Limb (tissue), 2 donors: ENCODE measurements around the gene SLC22A2.

Experiments
- DNase-seq, 2 donors: peaks; one replicate each; pipeline ENCODE4 v3.0.0-alpha.2; 2016; ENCODE audit errors: extremely low spot score in 2 of 2

Gene SLC22A2

DNA sequence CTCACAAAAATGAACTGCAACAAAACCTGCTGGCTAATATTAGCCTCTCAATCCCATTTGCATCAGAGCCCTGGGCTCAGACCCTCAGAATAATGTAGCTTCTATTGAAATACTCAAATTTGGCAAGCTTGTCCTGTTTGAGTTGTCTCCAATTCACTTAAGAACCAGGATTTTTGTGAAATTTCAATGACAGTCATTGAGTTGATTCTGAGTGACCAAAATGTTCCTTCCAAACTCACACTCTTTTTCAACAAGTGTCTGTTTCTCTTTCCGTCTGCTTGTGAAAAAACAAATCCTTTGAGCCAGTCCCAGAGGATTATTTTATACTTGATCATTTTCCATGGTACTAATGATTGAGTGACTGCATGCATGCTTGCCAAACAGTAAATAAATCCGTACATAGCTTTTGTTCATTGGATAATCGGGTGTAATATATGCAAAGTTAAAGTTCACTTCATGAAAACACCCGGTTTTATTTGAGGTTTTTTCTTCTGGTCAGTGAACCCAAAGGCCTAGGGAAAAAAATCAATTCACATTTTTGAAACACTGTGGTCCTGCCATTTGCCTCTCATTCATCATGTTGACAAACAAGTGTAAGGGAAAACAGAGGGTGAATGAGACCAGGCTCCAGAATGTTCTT, 16.4 kb upstream of the SLC22A2 start:
- no peak for DNase-seq

DNA sequence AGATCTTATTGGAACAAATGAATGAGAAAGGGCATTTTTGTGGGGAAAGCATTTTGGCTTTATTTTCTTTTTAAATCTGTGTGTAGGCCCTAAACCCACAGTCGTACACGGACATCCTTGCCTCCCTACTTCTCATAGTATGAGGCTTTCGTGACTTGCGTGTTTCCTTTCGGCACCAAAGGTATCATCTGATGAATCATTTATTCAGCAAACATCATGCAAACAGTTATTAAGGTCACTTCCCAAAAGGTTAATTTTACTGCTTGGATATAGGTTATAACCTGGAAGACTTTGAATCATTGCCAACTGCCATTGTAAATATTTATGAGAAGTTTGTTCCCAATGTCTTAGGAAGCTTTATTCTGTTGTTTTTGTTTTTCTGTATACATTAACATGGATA, 15.1 kb upstream of the SLC22A2 start:
- no peak for DNase-seq

DNA sequence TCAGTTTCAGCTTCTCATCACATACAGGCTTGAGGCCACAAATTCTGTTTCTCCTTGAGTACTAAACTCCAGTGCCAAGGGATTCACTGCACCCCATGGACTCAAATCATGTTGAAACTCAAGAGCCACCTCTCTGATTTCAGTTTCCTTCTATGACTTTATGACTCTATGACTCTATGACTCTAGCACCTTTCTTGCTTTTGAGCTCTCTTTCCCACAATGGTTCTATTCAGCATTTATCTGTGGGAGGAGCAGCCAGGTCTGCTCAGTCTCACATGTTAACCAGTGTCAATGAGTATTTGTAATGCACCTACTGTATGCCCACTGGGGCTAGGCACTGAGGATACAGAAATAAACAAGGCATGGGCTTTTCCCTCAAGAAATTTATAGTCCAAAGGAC, 14.6 kb upstream of the SLC22A2 start:
- DNase-seq, result no peak

DNA sequence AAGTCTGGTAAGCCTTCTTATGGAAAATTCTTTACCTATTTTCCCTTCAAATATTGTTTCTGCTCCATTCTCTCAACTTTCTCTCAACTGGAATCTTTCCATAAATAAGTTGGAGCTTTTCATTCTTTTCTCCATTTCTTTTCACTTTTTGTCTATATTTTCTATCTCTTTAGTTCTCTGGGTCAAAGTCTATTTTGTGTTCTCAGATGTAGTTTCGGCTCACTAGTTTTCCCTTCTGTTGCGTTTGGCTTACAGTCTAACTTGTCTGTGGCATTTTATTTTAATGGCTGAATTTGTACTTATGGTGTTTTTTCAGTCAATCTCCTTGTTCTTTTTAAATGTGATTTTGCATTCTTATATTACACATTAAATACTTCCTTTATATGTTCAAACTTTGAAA, 14.1 kb upstream of the SLC22A2 start:
- no peak for DNase-seq

DNA sequence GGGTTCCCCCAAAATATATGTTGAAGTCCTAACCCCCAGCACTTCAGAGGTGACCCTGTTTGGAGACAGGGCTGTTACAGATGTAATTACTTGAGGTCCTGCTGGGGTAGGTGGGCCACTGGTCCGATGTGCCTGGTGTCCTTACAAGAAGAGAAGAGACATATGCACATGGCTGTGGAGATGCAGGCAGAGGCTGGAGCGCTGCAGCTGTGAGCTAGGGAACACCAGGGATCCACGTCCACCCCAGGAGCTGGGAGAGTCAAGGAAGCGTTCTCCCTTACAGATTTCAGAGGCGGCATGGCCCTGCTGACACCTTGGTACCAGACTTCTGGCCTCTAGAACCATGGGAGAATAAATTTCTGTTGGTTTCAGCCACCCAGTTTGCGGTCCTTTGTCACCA, 11.7 kb upstream of the SLC22A2 start:
- DNase-seq, result no peak

DNA sequence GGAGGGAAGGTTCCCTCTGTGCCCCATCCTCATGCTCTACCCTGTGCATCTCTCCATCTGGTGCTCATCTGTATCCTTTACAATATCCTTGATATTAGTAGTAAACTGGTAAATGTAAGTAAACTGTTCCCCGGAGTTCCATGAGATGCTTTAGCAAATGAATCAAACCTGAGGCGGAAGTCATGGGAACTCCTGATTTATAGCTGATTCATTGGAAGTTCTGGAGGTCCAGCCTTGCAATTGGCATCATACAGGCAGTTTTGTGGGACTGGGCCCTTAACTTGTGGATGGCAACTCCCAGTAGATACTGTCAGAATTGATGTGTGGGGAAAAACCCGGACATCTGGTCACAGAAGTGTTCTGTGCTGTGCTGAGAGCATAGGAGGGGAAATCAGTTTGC, 11.2 kb upstream of the SLC22A2 start:
- no peak for DNase-seq

DNA sequence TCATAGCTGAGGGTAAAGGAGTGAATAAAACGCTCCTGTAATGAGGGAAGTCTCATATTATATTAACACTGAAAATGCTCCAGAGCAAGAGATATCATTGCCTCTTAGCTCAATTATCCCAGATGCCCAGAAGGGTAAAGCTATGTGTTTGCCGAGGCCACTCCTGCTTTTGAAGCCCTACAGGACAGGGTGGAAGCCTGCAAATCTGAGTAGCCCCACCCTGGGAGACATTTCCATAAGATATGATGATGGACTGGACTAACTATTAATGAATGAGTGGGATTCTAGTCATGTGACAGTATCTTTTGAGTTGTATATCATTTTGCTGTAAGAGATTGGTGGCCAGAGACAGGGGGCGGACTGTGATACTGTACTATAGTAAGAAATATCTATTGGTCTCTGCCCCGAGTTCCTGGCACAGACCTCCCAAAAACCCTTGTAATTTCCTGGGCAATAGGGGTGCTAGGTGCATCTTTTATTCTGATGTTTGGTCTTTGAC, 10.5 kb upstream of the SLC22A2 start:
- no peak for DNase-seq

DNA sequence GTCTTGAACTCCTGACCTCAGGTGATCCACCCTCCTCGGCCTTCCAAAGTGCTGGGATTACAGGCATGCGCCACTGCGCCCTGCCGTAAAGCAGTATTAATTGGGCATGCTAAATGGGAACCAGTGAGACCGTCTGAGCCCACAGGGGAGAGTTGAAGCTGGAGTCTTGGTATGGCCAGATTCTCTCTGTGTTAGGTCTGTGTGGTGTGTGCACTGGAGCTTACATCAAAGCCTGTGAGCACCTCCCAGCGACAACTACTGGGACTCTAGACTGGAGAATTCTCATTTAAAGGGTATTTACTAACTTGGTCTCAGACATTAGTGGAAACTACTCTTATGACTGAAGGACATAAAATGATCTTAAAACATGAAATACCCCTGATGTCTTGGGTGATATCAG, 8.5 kb upstream of the SLC22A2 start:
- no peak for DNase-seq

DNA sequence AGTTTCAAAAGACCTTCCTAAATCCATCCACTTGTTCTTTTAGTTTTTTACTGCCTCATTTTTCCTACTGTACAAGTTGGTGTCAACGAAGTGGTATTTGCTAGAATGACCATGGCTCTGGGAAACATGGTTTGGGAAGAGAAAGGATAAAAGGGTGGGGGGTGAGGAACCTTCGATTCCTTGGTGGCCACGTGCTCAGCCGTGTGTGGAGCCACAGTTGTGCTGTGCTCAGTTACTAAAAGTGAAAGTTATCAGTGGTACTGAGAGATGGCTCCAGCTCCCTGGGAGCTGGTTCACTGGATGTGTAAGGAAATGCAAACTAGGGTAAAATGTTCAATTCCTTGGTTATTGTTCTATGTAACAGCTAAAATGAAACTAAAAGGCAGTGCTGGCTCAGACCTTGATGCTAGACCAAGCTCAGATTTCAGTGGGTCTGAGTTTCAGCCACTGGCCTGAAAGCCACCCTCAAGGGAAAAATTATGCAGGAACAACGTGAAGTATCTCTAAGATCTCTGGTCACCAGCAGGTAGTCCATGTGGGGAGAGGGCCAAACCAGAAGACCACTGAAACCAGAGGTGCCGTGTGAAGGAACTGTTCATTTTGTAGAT, 7.4 kb upstream of the SLC22A2 start:
- no peak for DNase-seq

DNA sequence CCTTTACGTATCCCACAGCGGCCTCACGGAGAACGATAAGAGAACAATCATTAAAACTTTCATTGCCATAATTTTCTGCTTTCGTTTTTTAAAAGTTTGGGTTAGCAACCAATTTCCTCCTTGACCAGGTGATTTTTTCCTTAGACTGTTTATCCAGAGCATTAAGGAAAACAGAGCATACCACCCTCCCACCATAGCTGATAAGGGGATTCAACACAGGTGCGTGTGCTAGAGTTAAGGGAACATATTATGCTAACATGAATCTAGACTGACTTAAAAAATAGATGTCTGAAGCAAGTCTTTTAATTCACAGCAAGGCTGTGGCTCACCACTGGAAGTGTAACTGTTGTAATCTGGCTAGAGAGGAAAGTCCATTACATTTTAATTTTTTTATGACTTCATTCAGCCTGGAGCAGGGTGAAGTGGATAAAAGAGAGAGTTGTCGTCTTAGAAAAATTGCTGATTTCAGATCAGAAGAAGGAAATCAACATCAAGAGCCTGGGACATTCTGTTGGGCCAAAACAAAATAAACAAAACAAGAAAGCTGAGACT, 5.5 kb upstream of the SLC22A2 start:
- no peak for DNase-seq

DNA sequence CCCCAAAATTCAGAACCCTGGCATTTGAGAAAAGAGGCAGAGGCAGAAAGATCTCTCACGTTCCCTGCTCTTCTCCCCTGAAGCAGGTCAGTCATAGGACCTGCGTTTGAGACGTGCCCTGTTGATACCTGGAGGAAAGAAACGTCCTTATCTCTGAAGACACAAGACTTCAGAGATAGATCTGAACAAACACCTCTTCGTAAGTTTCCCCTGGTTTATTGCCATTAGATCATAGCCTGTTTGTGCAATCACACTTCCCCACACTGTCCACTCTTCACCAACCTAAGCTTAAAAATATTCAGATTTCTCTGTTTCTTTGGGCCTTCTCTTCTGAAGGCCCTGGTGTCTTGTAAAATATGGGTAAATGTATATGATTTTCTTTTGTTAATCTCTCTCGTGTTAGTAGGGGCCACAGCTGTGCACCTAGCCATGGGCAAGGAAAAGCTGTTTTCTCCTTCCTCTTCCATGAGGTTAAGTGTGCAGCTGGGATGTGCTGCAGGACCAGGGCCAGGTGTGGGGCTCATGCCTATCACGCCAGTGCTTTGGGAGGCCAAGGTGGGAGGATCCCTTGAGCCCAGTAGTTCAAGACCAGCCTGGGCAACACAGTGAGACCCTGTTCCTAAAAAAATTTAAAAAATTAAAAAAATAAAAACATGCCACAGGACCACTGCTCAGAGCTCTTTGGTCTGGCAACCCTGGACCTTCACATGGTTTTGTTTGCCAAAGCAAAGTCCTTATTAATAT, 4.7 kb upstream of the SLC22A2 start:
- DNase-seq, result no peak

DNA sequence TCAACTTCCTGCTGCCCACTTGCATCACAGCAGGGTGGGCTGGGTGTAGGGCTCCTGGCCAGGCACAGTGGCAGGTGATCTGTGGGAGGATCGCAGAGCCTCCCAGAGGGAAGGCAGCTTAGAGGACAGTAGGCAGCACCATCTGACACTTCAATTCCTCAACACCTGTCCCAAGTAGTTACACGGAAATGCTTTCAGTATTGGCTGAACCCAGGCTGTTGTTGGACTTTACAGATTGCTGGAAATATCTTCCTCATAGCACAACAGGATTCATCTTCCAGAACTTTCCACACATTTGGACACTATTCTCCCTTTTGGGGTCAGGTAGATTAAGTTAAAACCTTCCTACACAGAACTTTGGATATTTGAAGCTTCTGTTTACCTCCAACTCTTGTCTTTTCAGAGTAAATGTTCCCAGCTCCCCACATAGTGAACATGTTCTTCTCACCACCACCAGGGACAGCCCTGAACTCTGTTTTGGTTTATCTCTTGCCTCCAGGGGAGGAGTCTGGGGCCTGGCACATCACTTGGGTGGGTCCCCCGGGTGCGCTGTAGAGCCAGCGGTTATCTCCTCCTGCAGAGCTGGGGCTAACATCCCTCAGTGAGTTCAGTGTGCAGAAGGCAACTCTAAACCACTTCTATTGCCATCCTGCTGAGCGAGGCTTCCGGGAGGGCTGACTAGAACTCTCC, 3.5 kb upstream of the SLC22A2 start:
- no peak for DNase-seq

DNA sequence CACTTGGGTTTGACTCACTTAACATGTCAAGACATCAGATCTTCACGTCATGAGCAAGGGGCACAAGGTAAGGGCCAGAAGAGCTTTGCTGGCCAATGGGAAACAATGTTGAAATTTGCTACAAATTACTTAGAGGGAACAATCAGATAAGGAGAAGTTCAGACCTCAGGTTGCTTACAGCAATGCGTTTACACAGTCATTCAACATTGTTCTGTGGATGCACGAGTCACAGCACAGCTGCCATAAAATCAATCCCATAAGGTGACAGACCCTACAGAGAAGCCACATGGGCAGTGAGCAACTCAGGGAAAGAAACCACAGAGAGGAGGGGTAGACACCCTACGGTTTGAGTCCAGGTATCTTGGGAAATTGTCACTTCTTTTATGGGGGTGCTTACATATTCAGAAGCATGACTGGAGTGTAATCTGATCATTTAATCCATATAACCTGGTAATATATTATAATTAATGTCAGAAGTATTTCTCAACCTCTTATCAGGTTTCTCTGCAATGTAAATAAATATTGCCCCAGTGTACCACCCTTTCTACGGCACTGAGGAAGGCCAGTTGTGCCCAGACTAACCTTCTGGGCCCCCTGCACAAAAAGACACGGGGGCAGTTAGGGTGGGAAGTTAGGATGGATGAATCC, 2.3 kb upstream of the SLC22A2 start:
- DNase-seq, result no peak

DNA sequence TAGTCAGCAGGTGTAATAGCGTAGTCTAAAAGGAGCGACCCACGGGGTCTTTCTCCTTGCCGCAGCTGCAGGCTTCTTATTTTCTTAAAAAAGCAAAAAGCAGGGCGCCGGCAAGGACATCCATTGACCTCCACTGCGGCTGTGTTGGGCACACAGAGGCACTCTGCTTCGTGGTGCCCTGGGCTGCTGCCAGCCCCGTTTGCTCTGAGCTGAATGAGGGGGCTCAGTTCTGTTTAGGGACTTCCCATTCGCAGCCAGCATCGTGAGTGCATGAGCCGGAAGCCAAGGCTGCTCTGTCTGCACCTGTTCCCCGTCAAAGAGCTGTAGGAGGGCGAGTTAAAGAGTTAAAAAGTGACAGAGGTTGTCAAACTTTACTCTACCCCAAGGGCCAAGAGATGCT, 1.7 kb upstream of the SLC22A2 start:
- no peak for DNase-seq

DNA sequence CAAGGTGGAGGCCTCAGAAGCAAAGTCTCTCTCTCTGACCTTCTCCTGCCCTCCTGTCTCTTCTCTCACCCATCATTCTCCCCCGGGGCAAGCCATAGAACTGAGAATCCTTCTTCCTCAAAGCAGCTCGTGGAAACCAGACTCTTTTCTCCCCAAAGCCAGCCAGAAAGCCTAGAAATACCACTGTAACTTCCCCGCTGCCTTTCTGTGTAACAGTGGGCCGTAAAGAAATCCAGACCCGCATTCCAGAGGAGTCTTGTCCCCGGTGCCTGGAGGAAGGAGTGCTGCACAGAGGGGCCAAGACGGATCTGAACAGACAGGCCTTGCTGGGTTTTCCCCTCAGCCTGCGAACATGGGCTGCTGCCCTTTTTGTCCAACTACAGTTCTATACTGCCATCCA, 977 bp upstream of the SLC22A2 start:
- DNase-seq, result no peak

DNA sequence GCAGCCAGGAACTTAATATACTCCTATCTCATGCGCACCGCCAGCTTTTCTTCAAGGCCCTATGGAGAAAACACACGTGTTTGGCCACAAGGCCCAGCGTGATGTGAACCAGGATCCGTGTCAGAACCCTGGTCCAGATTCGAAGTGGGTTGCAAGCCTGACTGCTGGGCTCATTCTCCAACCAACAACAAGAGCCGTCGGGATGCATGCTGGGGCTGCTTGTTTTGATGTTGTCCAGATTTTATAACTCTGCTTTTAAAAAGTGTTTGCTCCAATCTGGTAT, 463 bp upstream of the SLC22A2 start:
- no peak for DNase-seq

DNA sequence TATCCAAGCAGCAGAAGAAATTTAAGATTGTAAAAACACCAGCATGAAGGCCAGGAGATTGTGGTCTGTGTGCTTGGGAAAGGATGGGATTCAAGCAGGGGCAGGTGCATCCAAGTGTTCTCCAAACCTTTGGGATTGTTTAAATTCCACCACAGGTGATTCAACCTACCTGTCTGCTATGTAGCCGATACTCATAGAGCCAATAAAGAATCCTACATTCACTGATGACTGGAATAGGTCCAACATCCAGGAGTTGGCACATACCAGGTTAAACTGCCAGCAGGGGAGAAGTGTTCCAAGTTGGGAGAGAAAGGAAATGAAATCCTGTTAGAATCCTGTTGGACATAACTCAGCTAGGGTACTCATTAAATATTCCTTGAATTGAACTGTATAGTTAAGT, 2.2 kb downstream of the SLC22A2 start:
- DNase-seq, result no peak

DNA sequence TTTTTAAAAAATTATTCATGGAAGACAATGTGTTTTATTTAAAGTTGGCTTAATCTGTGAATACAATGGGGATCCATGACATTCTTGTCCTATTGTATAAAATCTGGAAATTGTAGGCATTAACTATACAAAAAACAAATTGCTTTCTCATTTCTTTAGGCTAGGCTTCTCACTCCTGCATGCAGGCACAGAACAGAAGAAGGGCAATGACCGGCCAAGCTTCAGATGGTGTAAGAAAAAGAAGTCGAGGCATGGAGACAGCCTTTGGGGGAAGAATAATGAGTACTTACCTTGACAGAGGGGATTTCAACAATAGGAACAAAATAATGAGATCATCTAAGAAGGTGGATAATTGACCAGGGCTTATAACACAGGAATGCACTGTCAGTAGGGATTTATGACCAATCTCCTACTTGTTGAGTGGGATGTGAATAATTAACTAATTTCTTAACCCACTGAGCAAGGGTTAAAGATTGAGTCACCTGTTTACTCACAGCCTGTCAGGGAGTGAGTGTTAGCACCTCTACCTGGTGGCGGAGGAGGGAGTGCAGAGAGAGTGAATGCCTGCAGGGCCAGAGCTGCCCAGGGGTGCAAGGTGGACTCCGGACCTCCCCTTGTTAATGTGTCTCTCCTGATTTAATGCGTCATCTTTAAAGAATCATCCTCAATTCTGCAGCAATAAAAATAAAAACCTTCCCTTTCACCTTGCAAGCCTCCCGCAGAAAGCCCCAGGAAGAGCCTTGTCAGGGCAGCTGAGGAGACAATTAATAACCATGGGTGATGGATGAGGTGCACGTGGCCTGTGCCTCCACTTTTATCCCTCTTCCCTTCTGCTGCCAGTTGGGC, 3.9 kb downstream of the SLC22A2 start:
- DNase-seq, result no peak

DNA sequence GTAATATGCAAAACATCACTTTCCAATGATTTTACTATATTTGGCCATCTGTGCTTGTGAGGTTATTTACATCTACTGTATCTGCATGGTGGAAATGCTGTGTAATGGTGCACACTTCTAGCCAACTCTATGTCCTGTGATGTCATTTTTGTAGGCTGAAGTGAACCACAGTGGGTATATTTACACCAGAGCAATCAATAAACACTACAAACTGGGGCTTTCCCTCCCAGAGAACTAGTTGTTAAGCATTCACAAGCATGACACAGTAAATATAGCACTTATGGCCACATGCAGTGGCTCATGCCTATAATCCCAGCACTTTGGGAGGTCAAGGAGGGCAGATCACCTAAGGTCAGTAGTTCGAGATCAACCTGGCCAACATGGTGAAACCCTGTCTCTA, 4.9 kb downstream of the SLC22A2 start:
- DNase-seq, result no peak

DNA sequence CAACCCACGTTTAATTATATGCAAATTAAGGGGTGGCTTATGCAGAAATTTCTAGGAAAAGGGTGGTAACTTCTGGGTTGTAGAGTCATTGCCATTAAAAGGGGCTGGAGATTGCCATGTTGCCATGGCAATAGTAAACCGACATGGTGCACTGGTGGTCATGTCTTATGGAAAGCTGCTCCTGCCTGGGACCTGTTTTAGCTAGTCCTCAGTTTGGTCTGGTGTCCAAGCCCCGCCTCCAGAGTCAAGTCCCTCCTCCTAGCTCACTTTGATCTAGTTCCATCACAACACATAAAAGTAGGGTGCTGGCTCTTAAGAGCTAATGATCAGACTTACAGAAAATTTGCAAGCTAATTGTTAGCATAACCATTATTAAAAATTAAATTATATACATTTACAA, 5.3 kb downstream of the SLC22A2 start:
- DNase-seq, result no peak
